Right renal cortex interstitium (tissue), 3 donors: Measurements from ENCODE around the gene GPR149. TPM values are rescaled to one million over a fixed set of nuclear protein-coding genes. Genes with fewer than 3 reads are reported as not detected.
"Not testable (repeated sequence)": the region's sequence is repeated elsewhere in the genome, so short reads cannot be mapped to it uniquely, and the experiment has no call there.

Experiments used
- DNase-seq, 3 donors: peaks; one replicate each; pipeline ENCODE4 v3.0.0-alpha.2; 2013; ENCODE audit warnings: low read depth in 3 of 3, low spot score in 2 of 3
- polyA plus RNA-seq, 3 donors: library from polyadenylated mRNA; unstranded; fragments of 120-200 nt; gene quantifications; one replicate each; pipeline ENCODE4 v1.2.1, GENCODE V29; 2013; ENCODE audit not compliant: insufficient read length in 3 of 3

GPR149 gene
- not detected for polyA plus RNA-seq

- DNase-seq: no peak
Observed at GRCh38 chr3:154430014-154430413, at the start of gene GPR149. TSS of gene GPR149 (minus strand) at chr3:154430190. CDS start at chr3:154429615, 575 bp downstream.

- DNase-seq: no peak
Observed at GRCh38 chr3:154473769-154474168, 43.8 kb upstream of the GPR149 start.

GRCh38 chr3:154469585-154469984 lies 39.6 kb upstream of the GPR149 start:
- no peak for DNase-seq

GRCh38 chr3:154464440-154465190 lies 34.6 kb upstream of the GPR149 start:
- no peak for DNase-seq

- no peak for DNase-seq
Observed at GRCh38 chr3:154458560-154458959, 28.6 kb upstream of the GPR149 start.

GRCh38 chr3:154439081-154439480 lies 9.1 kb upstream of the GPR149 start:
- DNase-seq: not testable (repeated sequence)

- DNase-seq: no peak
Observed at GRCh38 chr3:154431043-154431442, 1.1 kb upstream of the GPR149 start.

GRCh38 chr3:154428286-154429206 lies 1.4 kb downstream of the GPR149 start:
- DNase-seq: no peak

- DNase-seq: no peak
Observed at GRCh38 chr3:154427685-154428285, 2.2 kb downstream of the GPR149 start.

GRCh38 chr3:154422694-154423093 lies 7.3 kb downstream of the GPR149 start:
- DNase-seq: no peak

- DNase-seq: peak in 1 of 3 donors; percentile 16
Observed at GRCh38 chr3:154421083-154421482, 8.9 kb downstream of the GPR149 start.

- no peak for DNase-seq
Observed at GRCh38 chr3:154398084-154398967, 31.7 kb downstream of the GPR149 start.

- DNase-seq: no peak
Observed at GRCh38 chr3:154389861-154390260, 40.1 kb downstream of the GPR149 start.

GRCh38 chr3:154384479-154384878 lies 45.5 kb downstream of the GPR149 start:
- no peak for DNase-seq

GRCh38 chr3:154378311-154378710 lies 51.7 kb downstream of the GPR149 start:
- DNase-seq: no peak

- DNase-seq: no peak
Observed at GRCh38 chr3:154367221-154367620, 62.8 kb downstream of the GPR149 start.

GRCh38 chr3:154364849-154365248 lies 65.1 kb downstream of the GPR149 start:
- no peak for DNase-seq

- DNase-seq: no peak
Observed at GRCh38 chr3:154361099-154361498, 68.9 kb downstream of the GPR149 start.

- DNase-seq: no peak
Observed at GRCh38 chr3:154356009-154356408, 74.0 kb downstream of the GPR149 start.

- DNase-seq: no peak
Observed at GRCh38 chr3:154349223-154349622, 80.8 kb downstream of the GPR149 start.
